OCI-LY1 (cell line): ENCODE results near the gene LRRC2.

ENCODE experiments used
- H2AFZ ChIP-seq: fragments of 200-600 bp; sonication (generic), shearing (Covaris generic); 2 replicates; pipeline ENCODE4 v1.6.0; 2014; ENCODE audit warnings: antibody characterized with exemption, mild to moderate bottlenecking, low read length
- H3F3A ChIP-seq: fragments of 200-600 bp; sonication (generic), shearing (Covaris generic); 2 replicates; pipeline ENCODE4 v1.6.0; 2014; ENCODE audit warnings: mild to moderate bottlenecking, antibody characterized with exemption, low read length, moderate library complexity; ENCODE audit not compliant: insufficient read depth
- H3K27ac ChIP-seq: fragments of 200-600 bp; sonication (generic); 2 replicates; pipeline ENCODE4 v1.5.1; 2014; ENCODE audit warnings: low read length, mixed run types, mild to moderate bottlenecking, low read depth; ENCODE audit not compliant: poor library complexity, severe bottlenecking
- H3K27me3 ChIP-seq: fragments of 200-600 bp; sonication (generic); 2 replicates; pipeline ENCODE4 v1.6.0; 2014; ENCODE audit warnings: antibody characterized with exemption, mild to moderate bottlenecking, low read length, moderate library complexity; ENCODE audit not compliant: insufficient read depth
- H3K36me3 ChIP-seq: fragments of 200-600 bp; sonication (generic); 2 replicates; pipeline ENCODE4 v1.6.1; 2014; ENCODE audit warnings: mild to moderate bottlenecking, antibody characterized with exemption, low read length, moderate library complexity, mixed read lengths; ENCODE audit not compliant: insufficient read depth
- H3K4me1 ChIP-seq: fragments of 200-600 bp; sonication (generic); 2 replicates; pipeline ENCODE4 v1.5.1; 2014; ENCODE audit warnings: mild to moderate bottlenecking, low read length, moderate library complexity; ENCODE audit not compliant: insufficient read depth, severe bottlenecking
- H3K4me2 ChIP-seq: fragments of 200-600 bp; sonication (generic), shearing (Covaris generic); 2 replicates; pipeline ENCODE4 v1.6.1; 2014; ENCODE audit warnings: low read length
- H3K4me3 ChIP-seq: fragments of 200-600 bp; sonication (generic); 2 replicates; pipeline ENCODE4 v1.5.1; 2014; ENCODE audit warnings: low read length, low read depth, mild to moderate bottlenecking, mixed read lengths; ENCODE audit not compliant: poor library complexity, severe bottlenecking
- H3K79me2 ChIP-seq: fragments of 200-600 bp; shearing (Covaris generic); 2 replicates; pipeline ENCODE4 v1.6.1; 2016; ENCODE audit warnings: mixed run types, low read length, mixed read lengths; ENCODE audit not compliant: insufficient read depth
- H3K9ac ChIP-seq: fragments of 200-600 bp; sonication (generic), shearing (Covaris generic); 2 replicates; pipeline ENCODE4 v1.6.1; 2014; ENCODE audit warnings: mild to moderate bottlenecking, low read length, mixed read lengths
- H3K9me2 ChIP-seq: fragments of 200-600 bp; sonication (generic), shearing (Covaris generic); 2 replicates; pipeline ENCODE4 v1.6.1; 2014; ENCODE audit warnings: low read depth, mild to moderate bottlenecking, low read length, mixed read lengths
- H3K9me3 ChIP-seq: fragments of 200-600 bp; shearing (Covaris generic); 2 replicates; pipeline ENCODE4 v1.6.1; 2014; ENCODE audit warnings: low read length, mixed read lengths
- H4K20me1 ChIP-seq: fragments of 200-600 bp; sonication (generic), shearing (Covaris generic); 2 replicates; pipeline ENCODE4 v1.6.0; 2016; ENCODE audit warnings: mild to moderate bottlenecking, low read length; ENCODE audit not compliant: insufficient read depth
- EZH2 ChIP-seq: fragments of 200-600 bp; sonication (generic), shearing (Covaris generic); IDR thresholded peaks from 2 replicates; pipeline ENCODE4 v1.8.0; 2017; ENCODE audit warnings: borderline replicate concordance, mixed run types, mild to moderate bottlenecking, antibody characterized with exemption, low read length, moderate library complexity, mixed read lengths
- TF ChIP-seq, protein P1 (sequence below): fragments of 200-600 bp; sonication (generic), shearing (Covaris generic); IDR thresholded peaks from 2 replicates; pipeline ENCODE4 v1.5.1; 2017; ENCODE audit warnings: mild to moderate bottlenecking, antibody characterized with exemption, low read length, moderate library complexity, mixed read lengths

The LRRC2 gene

DNA sequence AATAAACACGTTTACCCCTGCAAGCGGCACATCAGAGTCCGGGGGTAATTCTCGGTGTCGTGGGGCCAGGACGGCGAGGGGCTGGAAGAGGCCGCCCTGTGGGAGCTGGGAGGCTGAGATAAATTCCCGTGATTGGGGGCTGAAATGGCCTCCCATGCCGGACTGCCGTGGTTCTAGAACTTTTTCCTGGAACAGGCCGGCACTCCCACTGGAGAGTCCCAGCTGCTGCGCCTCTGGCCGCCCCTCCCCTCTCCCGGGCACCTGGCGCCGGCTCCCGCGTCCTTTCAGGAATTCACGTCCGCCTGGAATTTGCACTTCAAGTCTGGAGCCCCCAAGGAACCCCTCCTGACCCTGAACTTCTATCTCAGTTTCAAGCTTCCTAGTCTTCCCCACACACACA lies 10.8 kb upstream of the LRRC2 start:
- no peaks in the 10 kb centered on the region for H3K4me1 ChIP-seq
- no peaks in the 10 kb centered on the region for H3K79me2 ChIP-seq
- no peaks in the 10 kb centered on the region for H3K36me3 ChIP-seq
- no peak overlapping the region for H3K4me2 ChIP-seq
- H3K27me3 ChIP-seq: no peaks in the 10 kb centered on the region; the same call in 1 of the 2 replicates
- H3F3A ChIP-seq: no peaks in the 10 kb centered on the region
- H4K20me1 ChIP-seq: no peaks in the 10 kb centered on the region
- no peaks in the 10 kb centered on the region for H3K9me3 ChIP-seq
- H3K9ac ChIP-seq: no peak overlapping the region
- no peak overlapping the region for H3K4me3 ChIP-seq
- H3K9me2 ChIP-seq: no peaks in the 10 kb centered on the region
- TF ChIP-seq, protein P1, sequence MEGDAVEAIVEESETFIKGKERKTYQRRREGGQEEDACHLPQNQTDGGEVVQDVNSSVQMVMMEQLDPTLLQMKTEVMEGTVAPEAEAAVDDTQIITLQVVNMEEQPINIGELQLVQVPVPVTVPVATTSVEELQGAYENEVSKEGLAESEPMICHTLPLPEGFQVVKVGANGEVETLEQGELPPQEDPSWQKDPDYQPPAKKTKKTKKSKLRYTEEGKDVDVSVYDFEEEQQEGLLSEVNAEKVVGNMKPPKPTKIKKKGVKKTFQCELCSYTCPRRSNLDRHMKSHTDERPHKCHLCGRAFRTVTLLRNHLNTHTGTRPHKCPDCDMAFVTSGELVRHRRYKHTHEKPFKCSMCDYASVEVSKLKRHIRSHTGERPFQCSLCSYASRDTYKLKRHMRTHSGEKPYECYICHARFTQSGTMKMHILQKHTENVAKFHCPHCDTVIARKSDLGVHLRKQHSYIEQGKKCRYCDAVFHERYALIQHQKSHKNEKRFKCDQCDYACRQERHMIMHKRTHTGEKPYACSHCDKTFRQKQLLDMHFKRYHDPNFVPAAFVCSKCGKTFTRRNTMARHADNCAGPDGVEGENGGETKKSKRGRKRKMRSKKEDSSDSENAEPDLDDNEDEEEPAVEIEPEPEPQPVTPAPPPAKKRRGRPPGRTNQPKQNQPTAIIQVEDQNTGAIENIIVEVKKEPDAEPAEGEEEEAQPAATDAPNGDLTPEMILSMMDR: no peak
- TF ChIP-seq EZH2: no peak
- no peak overlapping the region for H3K27ac ChIP-seq
- no peak overlapping the region for H2AFZ ChIP-seq

DNA sequence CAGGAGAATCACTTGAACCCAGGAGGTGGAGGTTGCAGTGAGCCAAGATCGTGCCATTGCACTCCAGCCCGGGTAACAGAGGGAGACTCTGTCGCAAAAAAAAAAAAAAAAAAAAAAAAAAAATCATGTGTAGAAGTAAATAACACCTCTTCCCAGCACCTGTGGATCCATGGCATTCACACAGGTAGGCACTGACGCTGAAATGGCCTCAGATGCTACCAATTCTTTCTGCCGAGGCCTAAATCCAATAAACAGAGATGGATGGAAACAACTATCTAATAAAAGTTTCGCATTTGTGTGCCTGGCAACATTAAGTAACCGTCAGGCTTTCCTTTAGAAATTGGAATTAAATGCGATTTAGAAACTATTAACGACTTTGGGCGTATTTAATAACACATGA lies 10.3 kb upstream of the LRRC2 start:
- H3K27me3 ChIP-seq: no peaks in the 10 kb centered on the region; the same call in 1 of the 2 replicates
- no peak overlapping the region for H3K4me3 ChIP-seq
- no peak overlapping the region for H3K4me2 ChIP-seq
- no peaks in the 10 kb centered on the region for H3F3A ChIP-seq
- no peak for TF ChIP-seq EZH2
- TF ChIP-seq, protein P1: no peak
- no peaks in the 10 kb centered on the region for H3K9me3 ChIP-seq
- H4K20me1 ChIP-seq: no peaks in the 10 kb centered on the region
- no peaks in the 10 kb centered on the region for H3K9me2 ChIP-seq
- no peak overlapping the region for H3K27ac ChIP-seq
- H3K36me3 ChIP-seq: no peaks in the 10 kb centered on the region
- H3K9ac ChIP-seq: no peak overlapping the region
- no peaks in the 10 kb centered on the region for H3K4me1 ChIP-seq
- H3K79me2 ChIP-seq: no peaks in the 10 kb centered on the region
- H2AFZ ChIP-seq: no peak overlapping the region

DNA sequence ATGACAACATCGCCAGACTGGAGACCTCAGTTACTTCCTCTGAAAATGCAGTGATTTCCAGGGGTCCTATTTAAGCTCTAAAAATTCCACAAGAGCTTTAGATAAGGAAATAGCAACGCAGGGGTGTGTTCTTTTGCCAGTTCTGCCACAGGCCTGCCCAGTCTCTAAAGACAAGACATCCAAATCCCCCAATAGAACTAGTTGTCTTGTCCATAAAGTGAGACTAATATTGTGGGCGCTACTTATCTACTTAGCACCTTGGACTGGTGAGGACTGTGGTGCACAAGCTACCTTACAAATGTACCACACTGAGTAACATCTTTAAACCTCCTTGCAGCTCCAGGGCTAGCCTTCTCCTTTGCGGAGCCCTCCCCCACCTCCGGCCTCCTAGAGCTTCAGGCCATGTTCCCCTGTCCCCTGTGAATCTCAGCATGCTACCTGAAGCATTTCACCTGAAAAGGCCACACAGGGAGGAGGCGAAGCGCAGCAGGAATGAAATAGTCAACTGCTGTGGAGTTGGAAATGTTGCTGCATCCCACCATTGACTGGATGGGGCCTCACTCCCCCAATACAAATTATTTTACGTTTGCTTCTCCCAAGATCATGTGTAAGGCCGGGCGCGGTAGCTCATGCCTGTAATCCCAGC lies 9.6 kb upstream of the LRRC2 start:
- Histone ChIP-seq H3K4me3 (no peak overlapping the region), H3K9ac (no peak overlapping the region), H3K4me2 (no peak overlapping the region), H4K20me1 (no peaks in the 10 kb centered on the region), H2AFZ (no peak overlapping the region), H3K27ac (no peak overlapping the region), H3K4me1 (no peaks in the 10 kb centered on the region), H3K9me3 (no peaks in the 10 kb centered on the region), H3F3A (no peaks in the 10 kb centered on the region), H3K9me2 (no peaks in the 10 kb centered on the region), H3K36me3 (no peaks in the 10 kb centered on the region), H3K27me3 (no peaks in the 10 kb centered on the region; the same call in 1 of the 2 replicates), H3K79me2 (no peaks in the 10 kb centered on the region)
- TF ChIP-seq, protein P1: no peak
- no peak for TF ChIP-seq EZH2
